Activated CD4-positive, CD25-positive, alpha-beta regulatory T cell treated with anti-CD3 and anti-CD28 coated beads, Interleukin-2, amount 50 U/mL, for 24 hours (primary cell): ENCODE measurements around the gene MRM1.
"Not testable (repeated sequence)": the region's sequence is repeated elsewhere in the genome, so short reads cannot be mapped to it uniquely, and the experiment has no call there.

Experiments used
- ATAC-seq, 2 donors: fragments of 150-1000 bp; cut with Tn5 transposase; one replicate each; pipeline ENCODE4 v1.10.0; 2021; ENCODE audit warnings: mild to moderate bottlenecking in 1 of 2, moderate library complexity in 1 of 2

MRM1 gene

DNA sequence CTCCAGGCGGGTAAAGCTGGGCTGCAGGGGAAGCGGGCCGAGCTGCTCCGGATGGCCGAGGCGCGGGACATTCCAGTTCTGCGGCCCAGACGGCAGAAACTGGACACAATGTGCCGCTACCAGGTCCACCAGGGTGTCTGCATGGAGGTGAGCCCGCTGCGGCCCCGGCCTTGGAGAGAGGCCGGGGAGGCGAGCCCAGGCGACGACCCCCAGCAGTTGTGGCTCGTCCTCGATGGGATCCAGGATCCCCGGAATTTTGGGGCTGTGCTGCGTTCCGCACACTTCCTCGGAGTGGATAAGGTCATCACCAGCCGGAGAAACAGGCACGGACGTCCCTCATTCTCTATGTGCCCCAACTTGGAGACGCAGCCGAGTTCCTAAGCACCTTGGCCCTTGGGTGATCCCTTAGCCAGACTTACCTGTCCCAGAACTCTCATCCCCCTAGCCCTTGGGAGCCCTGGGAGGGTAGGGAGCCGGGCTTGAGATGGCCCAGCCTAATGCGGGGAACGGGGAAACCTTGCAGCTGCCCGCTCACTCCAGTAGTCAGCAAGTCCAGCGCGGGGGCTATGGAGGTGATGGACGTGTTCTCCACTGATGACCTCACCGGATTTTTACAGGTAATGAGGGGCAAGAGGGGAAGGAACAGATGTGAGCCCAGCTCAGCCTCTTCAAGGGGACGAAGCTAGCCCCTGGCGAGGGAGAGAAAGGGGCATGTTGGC is 806 bp downstream of the MRM1 start:
- ATAC-seq: peak in 1 of 2 donors; percentile 12

DNA sequence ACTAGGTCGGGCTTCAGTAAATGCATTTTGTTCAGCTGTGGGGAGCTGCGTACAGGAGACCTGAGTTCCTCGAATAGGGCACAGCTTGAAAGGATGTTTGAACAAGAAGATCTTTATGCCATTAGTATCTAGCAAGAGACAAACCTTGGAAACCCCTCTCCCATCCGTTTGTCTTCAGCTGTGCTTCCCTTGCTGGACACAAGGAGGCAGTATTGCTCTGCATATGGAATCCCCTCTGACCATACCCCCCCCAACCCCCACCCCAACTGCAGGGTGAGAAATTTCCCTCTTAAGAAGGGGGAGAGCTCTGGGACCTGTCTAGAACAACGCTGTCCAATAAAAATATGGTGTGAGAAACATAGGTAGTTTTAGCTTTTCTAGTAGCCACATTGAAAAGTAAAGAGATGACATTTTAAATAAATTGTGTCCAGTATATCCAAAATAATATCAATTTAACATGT is 1.6 kb downstream of the MRM1 start:
- no peak for ATAC-seq

- ATAC-seq: not testable (repeated sequence)
Observed at GRCh38 chr17:36605028-36605427, 3.6 kb downstream of the MRM1 start.

GRCh38 chr17:36608280-36608679 is 6.9 kb downstream of the MRM1 start:
- ATAC-seq: no peak

- ATAC-seq: peak in 1 of 2 donors; percentile 7
Observed at GRCh38 chr17:36608794-36609497, 7.6 kb downstream of the MRM1 start.

DNA sequence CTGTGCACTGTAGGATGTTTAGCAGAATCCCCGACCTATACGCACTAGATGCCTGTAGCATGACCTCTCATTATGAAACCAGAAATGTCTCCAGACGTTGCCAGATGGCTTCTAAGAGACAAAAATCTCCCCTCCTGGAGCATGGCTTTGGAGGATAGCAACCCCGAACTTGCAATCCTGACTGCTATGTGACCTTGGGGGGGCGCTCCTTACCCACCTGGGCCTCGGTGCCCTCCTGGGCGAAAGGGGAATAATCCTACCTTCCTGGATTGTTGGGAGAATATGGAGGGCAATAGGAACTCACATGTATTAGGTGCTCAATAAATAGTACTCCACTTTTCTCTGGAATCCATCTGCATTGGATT is 8.1 kb downstream of the MRM1 start:
- ATAC-seq: no peak

DNA sequence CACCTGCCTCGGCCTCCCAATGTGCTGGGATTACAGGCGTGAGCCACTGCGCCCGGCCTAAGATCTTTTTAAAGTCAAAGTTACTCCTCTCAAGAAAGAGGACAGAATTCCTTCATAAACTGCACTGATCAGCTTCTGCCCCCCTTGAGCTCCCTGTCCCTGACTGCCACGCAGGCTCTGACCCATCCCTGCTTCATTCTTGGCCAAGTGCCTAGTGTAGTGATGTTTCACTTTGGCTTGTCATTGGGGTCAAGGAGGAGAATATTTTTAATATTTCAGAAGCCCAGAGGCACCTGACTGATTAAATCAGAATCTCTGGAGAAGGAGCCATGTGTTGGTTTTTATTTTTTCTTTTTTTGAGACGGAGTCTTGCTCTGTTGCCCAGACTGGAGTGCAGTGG is 9.1 kb downstream of the MRM1 start:
- ATAC-seq: no peak

DNA sequence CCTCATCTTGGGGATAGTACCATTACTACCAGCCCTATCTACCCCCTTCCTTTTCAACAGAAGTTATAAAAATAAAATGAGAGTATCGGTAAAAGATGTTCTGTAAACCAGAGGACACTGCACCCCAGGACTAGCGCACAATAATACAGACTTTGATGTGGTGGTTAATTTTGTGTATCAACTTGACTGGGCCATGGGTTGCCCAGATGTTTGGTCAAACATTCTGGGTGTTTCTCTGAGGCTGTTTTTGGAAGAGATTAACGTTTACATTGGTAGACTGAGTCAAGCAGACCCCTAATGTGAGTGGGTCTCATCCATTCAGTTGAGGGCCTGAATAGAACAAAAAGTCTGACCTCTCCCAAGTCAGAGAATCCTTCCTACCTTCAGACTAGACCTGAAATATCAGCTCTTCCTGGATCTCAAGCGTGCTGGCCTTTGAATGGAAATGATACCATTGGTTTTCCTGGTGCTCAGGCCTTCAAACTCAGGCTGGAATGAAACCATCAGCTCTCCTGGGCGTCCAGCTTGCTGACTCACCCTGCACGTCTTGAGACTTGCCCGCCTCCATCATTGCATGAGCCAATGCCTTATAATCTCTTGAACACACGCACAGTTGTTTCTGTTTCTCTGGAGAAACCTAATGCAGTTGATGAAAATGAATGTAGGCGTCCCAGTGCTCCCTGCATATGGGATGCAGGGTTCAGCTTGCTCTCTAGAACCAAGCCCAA is 10.1 kb downstream of the MRM1 start:
- no peak for ATAC-seq

DNA sequence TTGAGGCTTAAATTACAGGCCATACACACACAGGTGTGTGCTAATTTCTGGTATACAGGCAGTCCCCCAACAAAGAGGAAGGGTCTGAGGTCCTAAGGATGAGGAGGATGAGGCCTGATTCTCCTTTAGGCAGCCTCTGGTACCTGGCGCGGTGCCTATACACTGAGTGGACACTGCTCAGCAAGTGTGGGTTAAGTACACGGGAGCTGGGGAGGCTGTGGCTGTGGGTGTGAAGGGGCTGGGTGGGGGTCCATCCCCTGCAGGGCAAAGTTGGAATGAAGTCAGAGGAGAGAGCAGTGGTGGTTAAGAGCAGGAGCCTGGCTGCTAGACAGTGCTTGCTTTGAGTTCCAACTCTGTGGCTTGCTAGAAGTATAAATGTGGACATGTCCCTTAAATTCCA is 10.9 kb downstream of the MRM1 start:
- no peak for ATAC-seq

DNA sequence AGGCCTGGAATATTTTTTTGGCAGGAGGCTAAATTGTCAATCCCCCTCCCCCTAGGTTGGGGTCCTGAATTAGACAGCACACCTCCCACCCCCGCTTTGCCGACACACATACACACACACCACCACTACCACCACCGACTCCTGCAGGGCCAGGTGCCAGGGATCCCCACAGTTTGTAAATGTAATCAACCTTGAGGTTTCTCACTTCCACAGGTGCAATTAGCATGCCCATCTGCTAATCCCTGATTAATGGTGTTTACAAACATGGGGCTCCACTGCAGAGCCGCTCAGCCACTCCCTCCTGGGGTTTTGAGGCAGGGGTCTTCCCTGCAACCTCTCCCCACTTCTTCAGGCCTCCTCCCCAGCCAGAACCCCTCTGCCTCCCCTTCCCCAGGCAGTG is 11.8 kb downstream of the MRM1 start:
- no peak for ATAC-seq

DNA sequence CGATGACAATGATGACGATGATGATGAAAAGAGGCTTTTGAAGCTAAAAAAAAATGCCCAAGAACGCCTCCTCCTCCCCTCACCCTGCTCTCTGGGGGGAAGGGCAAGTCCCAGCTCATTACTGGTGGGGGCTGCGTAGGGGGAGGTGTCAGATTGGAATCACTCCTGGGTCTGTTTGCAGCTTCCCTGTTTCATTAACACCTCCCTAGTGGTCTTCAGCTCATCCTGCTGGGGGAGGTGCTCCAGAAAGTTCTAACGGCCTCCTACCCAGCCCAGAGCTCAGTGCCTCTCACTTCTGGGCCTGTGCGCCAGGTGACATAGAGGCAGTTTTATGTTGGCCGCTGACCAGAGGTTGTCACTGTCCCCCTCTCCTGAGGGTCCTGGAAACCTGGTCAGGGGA is 12.7 kb downstream of the MRM1 start:
- no peak for ATAC-seq

DNA sequence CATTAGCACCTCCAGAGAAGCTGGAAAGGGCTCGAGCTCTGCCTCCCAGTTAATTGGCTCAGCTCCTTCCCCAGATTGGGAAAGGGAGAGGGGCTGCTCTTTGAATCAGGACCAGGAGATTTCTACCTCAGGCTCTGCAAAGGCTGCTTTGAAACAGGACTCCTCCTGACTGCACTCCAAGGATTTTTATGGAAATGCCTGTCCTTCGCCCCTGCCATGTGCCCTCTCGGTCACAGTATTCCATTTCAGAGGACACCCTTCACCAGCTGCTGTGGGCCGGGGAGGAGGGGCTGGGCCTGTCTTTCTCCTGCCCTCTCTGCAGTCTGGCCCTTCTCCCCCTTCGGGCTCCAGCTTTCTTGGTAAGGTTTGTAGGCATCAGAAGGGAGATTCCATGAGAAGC is 13.6 kb downstream of the MRM1 start:
- ATAC-seq: no peak

GRCh38 chr17:36616061-36617029 is 15.0 kb downstream of the MRM1 start:
- ATAC-seq: no peak

DNA sequence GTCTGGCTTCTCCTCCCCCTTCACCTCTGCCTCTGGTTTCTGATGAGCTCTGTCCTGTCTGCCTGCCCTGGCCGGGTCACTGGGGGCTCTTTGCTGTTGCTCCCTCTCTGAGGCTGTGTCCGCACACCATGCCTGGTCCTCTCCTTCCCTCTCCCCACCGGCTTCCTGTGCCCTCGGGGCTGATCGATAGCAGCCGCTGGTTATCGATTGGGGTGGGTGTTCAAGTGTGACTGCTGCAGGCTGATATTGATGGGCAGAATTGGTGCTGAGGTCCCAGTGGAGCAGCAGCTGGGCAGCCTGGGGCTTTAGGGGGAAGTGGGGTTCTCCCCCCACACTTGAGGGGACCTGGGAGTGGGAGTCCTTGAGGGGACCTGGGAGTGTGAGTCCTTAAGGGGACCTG is 16.4 kb downstream of the MRM1 start:
- no peak for ATAC-seq

DNA sequence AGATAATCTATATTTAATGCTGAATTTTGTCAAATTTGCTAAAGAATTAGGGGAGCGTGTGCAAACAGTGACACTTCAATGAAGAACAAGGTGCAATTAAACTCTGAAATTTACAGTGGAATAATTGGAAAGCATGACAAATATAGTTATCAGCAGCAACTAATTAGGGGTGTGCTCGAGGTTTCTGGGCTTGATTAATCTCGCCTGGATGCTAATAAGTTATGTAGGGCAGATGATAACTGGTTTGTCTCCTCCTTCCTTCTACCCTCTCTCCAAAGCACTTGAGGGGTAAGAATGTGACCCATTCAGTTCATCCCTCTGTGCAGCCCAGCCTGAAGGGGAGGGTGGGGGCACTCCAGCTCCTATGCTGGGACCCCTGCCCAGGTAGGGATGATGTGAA is 21.9 kb downstream of the MRM1 start:
- no peak for ATAC-seq

GRCh38 chr17:36625188-36625587 is 23.8 kb downstream of the MRM1 start:
- no peak for ATAC-seq

- ATAC-seq: no peak
Observed at GRCh38 chr17:36627101-36627500, 25.7 kb downstream of the MRM1 start.

DNA sequence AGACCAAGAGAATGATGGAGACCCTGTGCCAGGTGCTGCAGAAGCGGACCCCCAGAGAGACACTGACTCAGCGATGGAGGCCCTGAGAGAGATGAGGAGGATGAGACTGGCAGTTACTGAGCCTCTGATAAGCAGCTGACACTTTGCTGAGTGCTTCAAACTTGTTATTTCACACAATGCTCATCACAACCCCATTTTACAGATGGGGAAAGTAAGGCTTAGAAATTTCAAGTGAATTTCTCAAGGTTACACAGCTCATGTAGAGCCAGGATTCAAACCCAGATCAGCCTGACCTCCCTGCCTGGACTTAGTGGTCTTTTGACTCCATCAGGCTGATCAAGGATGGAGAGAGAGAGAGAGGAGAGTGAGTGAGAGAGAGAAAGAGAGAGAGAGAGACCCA is 27.2 kb downstream of the MRM1 start:
- no peak for ATAC-seq

DNA sequence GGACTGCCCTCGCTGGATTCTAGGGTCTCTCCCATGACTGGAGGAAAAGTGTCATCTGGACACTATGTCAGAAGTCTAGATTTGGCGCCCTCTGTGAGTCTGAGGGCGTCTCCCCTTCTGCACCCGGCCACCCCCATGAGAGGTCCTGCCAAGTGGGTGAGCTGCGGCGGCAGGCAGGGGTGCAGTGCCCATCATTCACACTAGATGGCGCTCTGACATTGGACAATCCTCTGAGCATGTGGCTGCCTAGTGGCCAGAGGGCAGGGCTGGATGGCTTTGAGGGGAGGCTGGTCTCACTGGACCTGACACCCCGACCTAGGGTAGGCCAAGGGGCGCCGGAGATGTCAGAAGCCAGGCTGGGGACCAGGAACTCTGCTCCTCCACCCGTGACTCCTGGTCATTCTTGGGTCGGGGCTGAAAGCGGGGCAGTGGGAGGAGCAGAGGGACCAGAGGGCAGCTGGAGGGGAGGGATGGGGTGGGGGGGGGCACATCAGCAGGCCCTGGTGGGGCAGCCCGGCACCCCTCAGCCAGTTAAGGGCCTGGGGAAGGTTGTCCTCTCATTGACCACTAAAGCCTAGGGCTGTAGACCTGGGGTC is 28.0 kb downstream of the MRM1 start:
- peak; percentile 82 to 86 for ATAC-seq

GRCh38 chr17:36629970-36630502 is 28.7 kb downstream of the MRM1 start:
- no peak for ATAC-seq

DNA sequence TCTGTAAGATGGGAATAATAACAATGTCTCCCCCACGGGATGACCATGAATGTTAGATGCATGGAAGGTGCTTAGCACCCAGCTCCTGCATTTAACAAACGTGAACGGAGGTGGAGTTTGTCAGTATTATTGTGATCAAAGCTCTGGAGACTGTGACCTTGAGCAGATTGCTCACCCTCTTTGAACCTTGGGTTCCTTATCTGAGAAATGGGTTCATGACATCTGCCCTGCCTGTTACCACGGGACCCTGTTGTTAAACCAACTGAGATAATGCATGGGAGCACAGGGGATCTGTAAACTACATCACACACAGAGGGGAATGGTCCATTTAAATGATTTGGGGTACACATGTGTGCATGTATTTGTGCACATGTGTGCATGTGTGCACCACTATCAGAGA is 29.6 kb downstream of the MRM1 start:
- ATAC-seq: no peak
